Cortex of kidney (tissue), 1 donor: Measurements from ENCODE around the gene LENG1.
A peak's percentile ranks its signal among the peaks of the same experiment; 100 is the strongest.

Experiments
- DNase-seq: peaks from one replicate; lab custom pipeline; 2025; lab: John Stamatoyannopoulos, UW

Gene LENG1

DNA sequence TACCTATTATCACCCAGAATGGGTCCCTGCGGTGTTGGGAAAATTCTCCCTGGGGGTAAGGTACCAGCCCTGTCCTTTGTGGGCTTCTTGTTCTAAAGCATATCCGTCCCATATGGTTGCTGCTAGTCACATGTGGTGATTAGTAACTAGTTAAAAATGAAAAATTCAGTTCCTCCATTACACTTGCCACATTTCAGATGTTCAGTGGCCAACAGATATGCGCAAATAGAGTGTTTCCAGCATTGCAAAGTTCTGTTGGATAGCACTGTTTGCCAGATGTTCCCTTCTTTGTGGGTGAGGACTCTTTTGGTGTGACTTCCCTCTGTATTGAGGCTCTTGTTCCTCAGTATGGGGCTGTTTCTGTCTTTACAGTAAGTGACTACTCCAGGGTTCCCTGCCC is 18.2 kb downstream of the LENG1 start:
- no peak for DNase-seq

DNA sequence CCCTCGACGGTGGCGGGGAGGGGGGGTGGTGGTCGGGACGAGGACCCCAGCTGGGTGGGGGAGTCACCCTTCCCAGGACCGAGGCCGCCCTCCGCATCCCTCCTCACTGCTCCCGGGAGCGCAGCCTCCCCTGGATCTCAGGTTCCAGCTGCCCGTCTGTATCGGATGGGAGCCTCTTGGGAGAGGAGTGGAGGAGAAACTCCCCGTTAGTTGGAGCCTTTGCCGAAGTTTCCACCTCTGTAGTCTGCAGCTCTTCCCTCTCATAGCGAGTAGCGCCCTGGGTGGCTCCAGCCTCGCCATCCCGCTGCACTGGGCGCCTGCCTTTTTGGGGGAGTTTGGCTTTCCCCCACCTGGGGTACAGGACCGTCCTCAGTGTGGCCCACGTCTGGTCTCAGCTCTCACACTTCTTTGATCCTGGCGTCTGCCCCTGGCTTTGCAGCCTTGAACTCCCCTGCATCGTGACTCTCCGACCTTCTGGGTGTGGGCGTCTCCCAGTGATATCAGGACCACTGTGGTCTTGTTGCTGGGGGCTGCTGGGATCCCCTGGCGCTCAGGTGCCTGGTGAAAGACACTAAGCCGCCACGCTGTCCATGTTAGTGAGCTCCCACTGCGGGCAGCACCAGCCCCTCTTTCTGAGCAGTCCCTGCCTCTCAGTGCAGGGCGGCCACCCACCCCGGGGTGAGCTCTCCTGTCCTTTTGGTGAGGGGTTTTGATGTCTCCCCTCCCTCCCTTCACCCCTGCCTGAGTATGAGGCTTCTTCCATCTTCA is 20.8 kb downstream of the LENG1 start:
- no peak for DNase-seq

DNA sequence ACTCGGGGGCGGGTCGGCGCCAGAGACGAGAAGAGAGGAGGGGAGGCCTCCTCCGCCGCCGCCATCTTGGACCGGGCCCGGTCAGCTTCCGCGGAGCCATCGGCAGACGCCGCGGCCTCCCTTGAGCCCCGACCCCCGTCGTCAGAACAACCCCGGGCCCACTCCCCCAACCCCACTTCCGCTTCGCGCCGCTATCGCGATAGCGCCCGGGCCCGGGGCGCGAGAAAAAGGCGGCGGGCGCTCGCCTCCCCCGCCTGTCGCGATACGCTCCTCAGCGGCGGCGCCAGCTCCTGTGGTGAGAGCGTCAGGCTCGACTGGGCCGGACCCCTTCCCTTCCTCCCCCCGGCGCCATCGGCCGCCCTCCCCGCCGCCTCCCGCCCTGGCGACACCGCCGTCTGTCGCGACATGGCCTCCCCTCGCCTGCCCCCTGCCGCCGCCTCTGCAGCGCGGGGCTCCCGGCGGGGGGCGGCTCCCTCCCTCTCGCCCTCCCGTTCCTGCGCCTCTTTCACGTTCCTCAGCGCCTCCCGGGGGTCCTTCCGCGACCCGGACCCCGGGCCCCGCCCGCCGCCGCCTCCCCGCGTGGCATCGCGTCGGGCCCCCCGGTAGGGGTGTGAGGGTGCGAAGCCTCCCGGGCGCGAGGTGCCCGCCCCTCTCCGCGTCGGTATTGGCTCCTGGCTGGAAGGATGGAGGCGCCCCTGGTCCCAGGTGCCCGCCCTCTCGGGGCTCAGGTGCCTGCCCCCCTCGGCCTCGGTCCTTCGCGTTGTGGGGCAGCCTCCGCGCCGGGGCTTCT is 21.6 kb downstream of the LENG1 start, which contains the start of gene CNOT3:
CNOT3 (plus strand) TSS at position 64 of the 790 bp plus-strand sequence. CDS start 5,217 bp downstream, outside the sequence.
- no peak for DNase-seq

DNA sequence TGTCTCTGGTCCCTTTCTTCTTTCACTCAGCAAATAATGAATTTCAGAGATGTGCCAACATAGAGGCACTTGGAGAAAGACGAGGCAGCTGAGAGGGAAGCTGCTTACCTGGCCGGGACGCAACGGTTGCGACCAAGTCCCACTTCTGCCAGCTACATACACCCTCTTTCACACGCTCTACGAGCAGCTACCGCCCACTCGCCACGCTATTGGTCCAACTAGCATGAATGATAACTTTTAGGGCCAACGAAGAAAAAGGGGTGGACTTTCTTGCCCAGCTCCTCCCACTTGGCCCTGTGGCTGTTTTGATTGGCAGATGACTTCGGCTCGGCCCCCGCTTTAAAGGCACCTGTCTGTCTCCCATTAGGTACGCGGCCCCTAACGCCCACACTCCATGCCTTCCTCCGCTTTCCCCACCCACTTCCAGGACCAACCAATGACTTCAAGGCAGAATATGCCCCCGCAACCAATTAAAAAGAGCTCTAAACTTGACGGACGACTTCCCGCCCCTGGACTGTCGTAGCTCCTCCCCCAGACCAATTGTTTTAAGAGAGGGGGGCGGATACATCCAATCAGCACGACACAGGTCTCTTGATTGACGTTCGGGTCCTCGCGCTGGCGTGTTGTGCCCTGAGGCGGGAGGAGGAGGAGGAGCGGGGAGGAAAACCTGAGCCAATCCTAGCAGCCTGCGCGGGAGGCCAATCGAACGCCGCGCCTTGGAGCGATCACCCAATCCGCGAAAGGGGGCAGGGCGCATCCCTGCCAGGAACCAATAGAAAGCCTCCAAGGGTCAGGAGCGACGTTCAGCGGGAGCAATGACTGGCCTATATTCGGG is 22.4 kb downstream of the LENG1 start:
- peak; percentile 62 for DNase-seq

DNA sequence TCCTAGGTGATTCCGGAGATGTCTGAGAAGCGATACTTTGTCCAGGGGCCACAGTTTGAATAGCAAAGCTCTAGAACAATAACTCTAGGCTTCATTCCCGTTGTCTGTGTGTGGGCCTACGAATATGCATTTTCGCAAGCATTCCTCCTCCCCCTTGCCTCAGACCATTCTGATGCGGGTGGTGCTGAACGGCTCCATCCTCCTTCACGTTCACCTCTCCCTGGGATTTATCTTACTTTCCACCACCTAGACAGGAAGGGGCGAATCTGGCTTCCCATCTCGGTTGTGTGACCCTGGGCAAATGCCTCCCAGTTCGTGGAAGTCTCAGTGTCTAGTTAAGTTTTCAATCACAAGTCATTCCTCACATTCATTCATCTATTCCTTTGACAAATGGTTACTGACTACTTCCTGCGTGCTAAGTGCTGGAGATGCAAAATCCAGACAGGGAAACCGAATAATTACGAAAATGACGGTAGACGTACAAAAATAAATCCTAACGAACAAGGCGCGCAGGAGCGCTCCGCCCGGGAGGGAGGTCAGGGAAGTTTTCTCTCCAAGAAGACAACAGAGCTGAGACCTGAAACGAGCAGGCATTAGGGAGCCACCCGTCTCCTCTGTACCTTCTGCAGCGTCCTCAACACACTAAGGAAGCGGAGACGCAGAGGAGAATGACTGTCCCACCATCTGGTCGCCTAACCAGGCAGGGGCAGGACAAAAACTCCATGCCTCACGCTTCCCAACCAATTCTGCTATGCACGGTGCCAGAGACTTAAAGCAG is 23.2 kb downstream of the LENG1 start:
- DNase-seq: no peak

DNA sequence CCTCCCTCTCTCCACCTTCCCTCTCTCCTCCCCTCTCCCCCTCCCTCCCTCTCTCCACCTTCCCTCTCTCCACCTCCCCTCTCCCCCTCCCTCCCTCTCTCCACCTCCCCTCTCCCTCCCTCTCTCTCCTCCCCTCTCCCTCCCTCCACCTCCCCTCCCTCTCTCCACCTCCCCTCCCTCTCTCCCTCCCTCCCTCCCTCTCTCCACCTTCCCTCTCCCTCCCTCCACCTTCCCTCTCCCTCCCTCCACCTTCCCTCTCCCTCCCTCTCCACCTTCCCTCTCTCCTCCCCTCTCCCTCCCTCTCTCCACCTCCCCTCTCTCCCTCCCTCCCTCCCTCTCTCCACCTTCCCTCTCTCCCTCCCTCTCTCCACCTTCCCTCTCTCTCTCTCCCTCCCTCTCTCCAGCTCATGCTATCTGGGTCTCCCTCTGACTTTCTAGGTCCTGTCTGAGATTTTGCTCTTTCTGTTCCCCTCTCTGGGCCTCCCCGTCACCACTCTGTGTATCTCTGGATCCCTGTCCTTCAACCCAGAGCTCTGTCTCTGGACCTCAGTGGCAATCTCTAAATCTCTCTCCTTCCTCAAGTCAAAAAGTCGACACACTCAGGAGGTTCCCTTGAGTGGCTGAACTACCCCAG is 25.4 kb downstream of the LENG1 start:
- no peak for DNase-seq

DNA sequence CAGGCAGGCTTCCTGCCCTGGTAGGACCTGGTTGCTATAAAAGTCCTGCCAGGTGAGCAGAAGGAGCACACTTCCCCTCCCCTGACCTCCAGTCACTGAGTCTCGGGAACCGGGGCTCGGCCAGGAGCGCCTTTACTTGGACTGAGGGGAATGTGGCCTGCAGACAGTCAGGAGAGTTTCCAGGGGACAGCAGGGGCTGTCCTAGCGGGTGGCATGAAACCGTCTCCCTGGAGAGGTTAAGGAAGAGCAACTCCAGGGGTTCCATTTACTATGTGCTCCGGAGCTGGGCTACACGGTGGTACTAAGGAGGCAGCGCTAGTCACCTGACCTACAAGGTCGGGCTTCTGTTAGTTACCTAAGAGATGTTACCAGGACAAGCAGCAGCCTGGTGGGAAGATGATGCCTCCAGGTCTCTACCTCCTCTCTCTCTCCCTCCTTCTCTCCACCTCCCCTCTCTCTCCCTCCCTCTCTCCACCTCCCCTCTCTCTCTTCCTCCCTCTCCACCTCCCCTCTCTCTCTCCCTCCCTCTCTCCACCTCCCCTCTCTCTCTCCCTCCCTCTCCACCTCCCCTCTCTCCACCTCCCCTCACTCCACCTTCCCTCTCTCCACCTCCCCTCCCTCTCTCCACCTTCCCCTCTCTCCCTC is 26.1 kb downstream of the LENG1 start:
- DNase-seq: no peak

DNA sequence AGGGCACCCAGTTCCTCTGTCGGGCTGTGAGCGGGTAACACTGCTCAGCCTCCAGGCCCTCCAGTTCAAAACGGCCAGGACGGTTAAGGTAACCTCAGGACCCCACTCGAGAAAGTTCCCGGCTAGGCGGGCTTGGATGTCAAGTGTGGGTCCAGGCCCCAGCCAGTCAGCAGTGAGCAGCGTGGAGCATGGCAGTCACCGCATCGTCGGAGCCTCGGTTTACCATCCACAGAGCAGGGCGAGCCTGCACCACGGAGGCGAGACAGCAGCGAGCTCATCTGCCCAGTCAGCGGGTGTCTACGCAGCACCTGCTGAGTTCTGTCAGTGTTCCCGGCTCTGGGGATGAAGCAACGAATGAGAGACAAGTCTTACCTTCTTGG is 29.9 kb downstream of the LENG1 start:
- DNase-seq: no peak

DNA sequence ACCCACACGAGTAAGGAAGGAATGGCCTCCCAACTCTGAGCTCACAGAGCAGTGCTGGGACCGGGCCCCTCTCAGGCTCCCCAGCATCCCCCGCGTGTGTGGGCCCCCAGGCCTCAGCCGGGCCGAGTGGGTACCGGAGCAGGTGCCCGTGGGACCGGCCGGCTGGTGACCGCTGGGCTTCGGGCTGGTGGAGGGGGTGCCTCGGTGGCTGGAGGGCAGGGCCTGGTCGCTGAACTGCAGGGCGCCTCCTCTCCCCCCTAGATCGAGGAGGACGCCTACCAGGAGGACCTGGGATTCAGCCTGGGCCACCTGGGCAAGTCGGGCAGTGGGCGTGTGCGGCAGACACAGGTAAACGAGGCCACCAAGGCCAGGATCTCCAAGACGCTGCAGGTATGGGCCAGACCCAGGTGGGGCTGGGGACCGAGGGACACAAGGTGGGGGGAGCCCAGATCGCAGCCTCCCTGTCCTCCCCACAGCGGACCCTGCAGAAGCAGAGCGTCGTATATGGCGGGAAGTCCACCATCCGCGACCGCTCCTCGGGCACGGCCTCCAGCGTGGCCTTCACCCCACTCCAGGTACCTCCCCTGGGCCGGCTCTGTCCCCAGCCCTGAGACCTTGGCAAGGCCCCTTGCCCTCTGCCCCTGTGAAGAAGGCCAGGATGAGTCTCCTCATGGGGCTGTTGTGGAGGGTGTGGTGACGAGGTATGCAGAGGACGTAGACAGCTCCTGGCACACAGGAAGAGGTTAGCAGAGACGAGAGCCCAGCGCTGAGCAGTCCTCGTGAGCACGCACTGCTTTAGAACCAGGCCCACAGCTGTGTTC is 30.5 kb downstream of the LENG1 start:
- DNase-seq: no peak

DNA sequence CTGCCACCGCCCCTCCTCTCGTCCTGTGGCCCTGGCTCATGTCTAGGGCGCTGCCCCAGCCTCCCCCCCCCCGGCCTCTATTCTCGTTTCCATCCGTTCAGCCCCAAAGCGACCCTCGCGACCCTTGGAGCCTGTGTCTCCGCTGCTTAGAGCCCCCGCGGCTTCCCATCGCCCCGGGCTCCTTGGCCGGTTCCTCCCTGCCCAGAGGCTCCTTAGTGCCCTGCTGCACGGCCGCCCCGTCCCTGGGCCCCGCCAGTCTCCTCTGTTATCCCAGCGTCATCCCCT is 31.1 kb downstream of the LENG1 start:
- no peak for DNase-seq

DNA sequence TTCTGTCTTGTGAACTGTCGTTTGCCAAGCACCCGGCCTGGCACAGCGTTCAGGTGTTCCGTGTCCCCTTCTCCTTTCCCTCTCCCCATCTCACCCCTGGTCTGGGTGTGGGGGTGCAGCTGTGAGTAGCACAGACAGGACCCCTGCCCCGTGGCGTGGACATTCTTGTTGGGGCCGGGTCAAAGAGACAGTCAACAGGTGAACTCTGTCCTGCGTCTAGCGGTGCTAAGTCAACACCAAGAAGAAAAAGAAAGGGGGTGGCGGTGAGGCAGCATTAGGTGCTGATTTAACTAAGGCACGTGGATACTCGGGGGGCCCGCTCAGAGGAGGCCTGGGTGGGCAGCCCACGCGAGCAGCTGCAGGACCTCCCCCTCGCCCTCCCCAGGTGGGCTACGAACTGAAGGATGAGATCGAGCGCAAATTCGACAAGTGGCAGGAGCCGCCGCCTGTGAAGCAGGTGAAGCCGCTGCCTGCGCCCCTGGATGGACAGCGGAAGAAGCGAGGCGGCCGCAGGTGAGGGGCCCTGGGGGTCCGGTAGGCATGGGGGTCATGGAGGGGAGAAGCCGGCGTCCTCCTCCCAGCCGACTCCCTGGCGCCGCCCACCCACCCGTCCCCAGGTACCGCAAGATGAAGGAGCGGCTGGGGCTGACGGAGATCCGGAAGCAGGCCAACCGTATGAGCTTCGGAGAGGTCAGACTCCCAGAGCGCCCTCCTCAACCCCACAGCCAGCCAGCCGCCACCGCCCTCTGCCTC is 31.7 kb downstream of the LENG1 start:
- no peak for DNase-seq

DNA sequence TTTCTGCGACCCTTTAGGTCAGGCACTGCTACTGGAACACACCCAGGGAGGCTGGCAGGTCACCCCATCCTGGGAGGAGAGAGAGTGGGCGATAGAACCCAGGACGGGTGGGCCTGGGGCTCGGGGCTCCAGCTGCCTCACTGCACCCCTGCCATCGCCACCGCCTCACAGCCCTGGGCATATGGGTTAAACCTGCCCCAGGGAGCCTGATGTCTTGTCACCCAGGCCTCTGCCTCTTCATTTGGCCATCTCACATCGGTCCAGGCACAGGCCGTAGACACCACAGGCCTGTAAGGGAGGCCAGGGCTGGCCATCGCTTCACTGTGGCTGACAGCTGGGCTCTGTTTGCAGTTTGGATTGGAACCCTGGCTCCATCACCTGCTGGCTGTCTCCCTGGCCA is 33.8 kb downstream of the LENG1 start:
- no peak for DNase-seq

DNA sequence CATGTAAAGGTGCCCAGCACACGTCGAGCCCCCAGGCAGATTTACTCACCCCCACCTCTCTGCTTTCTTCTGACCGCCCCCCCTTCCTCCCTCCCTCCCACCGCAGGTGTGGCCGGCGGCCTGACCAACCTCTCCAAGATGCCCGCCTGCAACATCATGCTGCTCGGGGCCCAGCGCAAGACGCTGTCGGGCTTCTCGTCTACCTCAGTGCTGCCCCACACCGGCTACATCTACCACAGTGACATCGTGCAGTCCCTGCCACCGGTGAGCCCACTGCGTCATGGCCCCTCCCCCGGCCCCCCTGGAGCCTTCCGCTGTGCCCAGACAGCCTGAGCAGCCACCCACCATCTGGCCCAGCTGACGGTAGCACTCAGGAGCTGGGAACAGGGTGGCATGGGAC is 35.1 kb downstream of the LENG1 start:
- DNase-seq: no peak

DNA sequence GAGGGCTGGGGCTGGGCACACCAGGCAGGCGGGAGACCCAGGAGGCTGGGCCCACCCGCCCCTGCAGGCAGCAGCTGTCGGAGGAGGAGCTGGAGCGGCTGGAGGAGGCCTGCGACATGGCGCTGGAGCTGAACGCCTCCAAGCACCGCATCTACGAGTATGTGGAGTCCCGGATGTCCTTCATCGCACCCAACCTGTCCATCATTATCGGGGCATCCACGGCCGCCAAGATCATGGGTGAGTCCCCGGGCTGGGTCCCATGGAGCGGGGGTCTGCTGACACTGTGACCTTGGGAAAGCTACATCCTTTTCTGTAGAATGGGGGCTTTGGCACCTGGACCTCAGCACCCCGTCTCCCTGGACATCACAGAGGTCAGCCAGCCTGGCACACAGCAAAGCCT is 35.8 kb downstream of the LENG1 start:
- DNase-seq: no peak

DNA sequence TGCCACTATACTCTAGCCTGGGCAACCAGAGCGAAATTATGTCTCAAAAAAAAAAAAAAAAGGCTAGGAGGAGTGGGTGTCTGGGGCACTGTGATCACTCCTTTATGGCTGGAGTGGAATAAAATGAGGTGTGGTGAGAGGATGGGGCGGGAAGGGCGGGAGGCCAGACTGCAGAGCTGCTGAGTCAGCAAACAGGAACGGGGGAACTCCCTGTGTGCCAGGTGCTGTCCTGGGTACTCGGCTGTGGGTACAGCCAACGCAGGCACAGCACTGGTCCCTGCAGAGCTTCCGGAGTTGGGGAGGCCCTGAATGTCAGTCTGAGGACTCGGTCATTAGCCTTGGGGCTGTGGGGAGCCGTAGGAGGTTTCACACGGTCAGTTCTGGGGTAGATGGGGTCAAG is 38.3 kb downstream of the LENG1 start:
- no peak for DNase-seq

DNA sequence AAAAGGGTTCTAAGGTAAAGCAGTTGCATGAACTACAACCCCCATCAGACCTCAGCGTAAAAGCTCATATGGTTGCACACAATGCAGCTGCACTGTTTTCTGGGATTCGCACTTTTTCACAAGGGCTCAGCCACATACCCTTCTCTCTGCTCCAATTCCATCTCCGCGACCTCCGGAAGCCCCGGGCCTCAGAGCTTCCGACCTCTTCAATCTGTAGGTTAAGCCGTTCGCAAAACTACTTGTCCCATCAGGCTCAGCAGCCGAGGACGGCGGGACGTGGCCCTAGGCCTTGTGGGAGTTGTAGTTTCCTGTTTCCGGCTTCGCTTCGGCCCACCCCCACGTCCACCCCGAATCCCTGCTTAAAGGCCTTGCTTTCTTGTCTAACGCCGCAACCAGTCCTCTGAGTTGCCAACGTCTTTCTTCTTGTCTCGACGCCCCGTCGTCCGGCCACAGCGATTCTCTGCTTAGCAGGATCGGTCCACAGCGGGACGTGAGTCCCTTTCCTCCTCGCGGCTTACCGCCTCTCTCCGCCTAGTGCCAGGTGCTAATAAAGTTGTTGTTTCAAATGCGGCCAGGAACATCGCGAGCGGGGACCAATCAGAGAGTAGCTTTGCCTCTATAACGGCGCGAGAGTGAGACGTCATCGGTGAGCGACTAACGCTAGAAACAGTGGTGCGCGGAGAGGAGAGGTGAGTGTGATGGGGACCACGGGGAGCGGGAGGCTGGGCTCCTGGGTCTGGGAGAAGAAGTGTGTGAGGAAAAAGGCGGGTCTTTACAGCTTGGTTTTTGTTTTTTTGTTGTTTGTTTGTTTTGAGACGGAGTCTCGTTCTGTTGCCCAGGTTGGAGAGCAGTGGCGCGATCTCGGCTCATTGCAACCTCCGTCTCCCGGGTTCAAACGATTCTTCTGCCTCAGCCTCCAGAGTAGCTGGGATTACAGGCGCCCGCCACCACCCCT is 44.1 kb downstream of the LENG1 start, which contains the start of the genes PRPF31 and TFPT:
PRPF31 (plus strand) TSS at position 646 of the 955 bp plus-strand sequence. CDS start 2,525 bp downstream, outside the sequence.
TFPT (minus strand) TSS at position 549 of the 955 bp plus-strand sequence; CDS start at position 161, 388 bp downstream.
- DNase-seq: no peak

DNA sequence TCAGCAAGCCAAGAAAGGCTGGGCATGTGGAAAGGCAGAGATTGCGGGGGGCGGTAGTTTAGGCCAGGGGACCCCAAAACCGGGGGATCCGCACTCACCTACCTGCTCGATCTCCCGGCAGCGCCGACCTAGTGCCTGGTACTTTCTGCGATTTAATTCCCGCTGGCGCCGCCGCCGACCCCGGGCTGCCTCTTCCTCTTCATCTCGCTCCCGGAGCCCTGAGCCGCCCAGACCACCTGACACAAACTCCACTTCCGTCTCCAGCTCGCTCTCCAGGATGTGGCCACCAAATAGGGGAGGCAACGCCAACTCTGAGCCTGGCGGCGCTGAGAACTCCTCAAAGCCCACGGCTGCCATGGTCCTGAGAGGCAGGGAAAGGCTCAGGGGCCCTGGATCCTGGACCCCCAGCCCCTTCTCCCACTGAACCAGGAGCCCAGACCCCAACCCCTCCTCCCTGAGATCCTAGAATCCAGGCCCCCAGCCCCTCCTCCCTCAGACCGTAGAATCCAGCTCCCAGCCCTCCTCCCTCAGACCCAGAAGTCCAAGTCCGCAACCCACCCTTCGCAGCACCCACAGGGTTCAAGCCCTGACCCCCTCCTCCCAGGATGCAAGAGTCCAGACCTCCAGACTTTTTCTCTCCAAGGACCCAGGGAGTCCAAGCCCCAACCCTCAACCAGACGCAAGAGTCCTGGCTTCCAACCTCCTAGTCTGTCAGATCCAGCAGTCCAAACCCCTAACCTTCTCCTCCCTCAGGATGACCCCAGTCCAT is 45.0 kb downstream of the LENG1 start:
- DNase-seq: no peak
